Fibroblast of mammary gland (primary cell): ENCODE measurements around the gene MARCHF6.

ENCODE experiments used
- DNase-seq: peaks from one replicate; pipeline ENCODE4 v3.0.0-alpha.2; 2010; ENCODE audit warnings: low read depth
- H3K4me3 ChIP-seq: 2 replicates; pipeline ENCODE4 v1.5.1; 2011; ENCODE audit warnings: low read depth, mild to moderate bottlenecking, low read length, moderate library complexity; ENCODE audit not compliant: control insufficient read depth
- CTCF ChIP-seq: conservative IDR thresholded peaks from 2 replicates; pipeline ENCODE4 v1.5.1; 2011; ENCODE audit warnings: low read depth, low read length, inconsistent platforms; ENCODE audit not compliant: control insufficient read depth, insufficient read depth

The MARCHF6 gene

GRCh38 chr5:10351919-10352318, 1.6 kb upstream of the MARCHF6 start:
- no peak for TF ChIP-seq CTCF
- H3K4me3 ChIP-seq, result no peak overlapping the region

DNA sequence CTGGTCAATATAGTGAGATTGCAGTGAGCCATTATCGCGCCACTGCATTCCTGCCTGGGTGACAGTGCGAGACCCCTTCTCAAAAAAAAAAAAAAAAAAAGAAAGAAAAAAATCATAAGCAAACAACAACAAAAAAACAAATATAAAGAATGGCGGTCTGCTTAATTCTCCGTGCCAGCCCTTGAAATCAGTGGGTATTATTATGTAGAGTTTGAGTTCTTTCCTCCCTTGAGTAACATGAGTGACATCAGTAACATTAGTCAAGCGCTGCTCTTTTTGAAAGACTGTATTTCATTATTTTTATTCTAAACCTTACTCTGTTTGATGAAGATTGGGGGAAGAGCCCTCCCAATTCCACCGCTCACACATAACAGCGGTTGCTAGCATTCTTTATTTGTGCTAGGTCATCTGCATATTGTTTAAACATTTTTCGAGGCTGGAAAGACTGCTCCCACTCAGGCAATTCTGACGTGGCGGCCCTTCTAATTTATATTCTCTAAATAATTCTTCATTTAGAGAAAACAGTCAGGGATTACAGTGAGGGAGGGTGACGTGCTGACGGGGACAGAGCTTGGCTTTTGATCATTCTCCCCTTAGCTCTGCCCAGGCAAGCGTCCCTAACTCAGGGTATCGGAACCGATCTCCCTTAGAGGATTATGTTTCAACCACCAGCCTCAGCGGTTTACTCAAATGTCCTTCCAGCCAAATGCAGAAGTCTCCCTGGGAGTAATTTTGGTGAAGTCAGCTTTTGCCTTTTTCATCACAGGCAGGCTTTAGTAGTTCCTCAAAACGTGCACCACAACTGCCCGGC, 860 bp upstream of the MARCHF6 start:
- peak overlapping the region; percentile 85 for H3K4me3 ChIP-seq
- no peak for TF ChIP-seq CTCF
- peak; percentile 44 for DNase-seq

More at GRCh38 chr5:10351919-10352318, 1.6 kb upstream of the MARCHF6 start:
- no peak for DNase-seq

DNA sequence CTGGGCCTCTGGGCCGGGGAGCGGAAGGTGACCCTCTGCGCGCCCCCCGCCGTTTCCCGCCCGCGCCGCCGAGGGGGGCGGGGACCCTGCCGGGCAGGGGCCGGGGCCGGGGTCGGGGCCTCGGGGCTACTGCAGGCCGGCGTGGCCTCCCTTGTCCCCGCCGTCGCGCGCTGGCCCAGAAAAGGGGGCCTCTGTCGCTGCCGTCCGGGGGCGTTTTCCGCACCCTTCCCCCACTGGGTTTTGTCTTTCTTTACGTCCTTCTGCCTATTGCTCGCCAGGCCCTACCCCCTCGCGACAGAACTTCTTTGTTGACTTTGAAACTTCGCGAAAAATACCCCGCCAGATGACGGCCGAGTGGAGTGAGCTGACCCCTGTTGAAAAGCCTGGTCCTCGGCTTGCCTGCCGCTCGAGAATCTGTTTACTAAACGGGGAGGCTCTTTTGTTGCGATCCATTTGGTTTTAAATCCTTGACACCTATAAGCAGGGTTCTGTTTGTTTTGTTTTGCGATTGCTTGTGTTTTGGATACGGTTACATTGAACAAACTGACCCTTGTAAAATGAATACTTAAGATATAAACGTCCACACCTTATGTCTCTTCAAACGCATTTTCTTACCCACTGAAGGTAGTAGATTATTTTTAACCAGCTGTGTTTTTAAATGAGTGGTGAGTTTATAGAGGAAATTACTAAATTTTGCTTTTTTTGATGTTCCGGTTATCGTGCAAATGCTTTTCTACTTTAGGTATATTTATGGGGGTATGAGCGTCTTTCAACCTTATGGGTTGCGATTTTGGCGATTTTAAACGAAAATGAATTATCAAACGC, 765 bp downstream of the MARCHF6 start:
- peak overlapping the region; percentile 85 for H3K4me3 ChIP-seq
- no peak for TF ChIP-seq CTCF
- peak; percentile 48 for DNase-seq

DNA sequence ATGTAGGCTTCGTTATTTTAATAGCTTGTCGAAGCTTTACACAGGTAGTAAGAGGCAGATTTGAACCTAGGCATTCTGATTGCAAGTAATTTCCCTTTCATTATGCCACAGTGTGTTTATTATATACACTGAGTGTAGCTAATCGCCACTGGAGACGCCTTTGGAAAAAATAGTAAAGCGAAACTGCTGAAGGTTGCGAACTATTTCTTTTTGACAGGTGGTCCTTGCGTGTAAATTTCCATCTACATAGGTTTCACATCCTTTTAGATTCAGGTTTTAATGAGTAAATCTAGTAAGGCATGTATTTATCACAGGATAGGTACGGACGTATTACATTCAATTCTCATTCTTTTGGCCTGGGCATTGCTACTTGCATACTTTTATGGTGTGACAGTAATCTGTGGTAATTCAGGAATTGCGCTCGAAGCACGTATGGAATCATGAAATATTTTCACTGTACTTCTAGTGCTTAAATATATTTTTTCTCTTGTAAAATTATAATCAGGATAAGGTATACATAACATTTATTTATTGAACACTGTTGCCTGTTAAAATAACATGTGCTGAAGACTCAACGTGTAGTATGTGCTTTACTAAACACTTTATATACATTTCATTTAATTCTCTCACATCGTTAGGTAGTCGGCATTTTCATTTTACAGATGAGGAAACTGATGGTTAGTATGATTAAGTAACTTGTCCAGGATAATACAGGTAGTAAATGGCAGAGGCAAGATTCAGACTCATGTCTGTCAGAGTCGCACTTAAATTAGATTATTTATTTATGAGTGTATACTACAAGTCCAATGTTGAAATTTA, 1.8 kb downstream of the MARCHF6 start:
- peak; percentile 31 for DNase-seq
- no peak for TF ChIP-seq CTCF
- H3K4me3 ChIP-seq, result peak overlapping the region; percentile 85

DNA sequence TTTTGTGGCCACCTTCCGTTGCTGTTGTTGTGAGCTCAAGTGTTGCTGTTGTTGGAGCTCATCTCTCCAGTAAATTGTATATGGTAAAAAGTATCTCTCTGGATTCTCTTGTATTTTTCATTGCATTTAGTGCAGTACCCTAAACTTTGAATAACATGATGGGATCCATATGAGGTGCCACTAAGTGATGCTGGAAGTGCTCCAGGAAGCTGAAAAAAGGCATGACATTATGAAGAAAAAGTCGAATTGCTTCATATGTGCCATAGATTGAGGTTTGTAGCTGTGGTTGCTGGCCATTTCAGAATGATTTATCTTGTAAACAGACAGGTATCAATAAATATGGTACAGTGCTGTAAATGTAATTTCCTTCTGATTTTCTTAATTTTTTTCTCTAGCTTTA, 5.5 kb downstream of the MARCHF6 start:
- TF ChIP-seq CTCF, result no peak
- H3K4me3 ChIP-seq, result no peak overlapping the region
- DNase-seq, result no peak

DNA sequence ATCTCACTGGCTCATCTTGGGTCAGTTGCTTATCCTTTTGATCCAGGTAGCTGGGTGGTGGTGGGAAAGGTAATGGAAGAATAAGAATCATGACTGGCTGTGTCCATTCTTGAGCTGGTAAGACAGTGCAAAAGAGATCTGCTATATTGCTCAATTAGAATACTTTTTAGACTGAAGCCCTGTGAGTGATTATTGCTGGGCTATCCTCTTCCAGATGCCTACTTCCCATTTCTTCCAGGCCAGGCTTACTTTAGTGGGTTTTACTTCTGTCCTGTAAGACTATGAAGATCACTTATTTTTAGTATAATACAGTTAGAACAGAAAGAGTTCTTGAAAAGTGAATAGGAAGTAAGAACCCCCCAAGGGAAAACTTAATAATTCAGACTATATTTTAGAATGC, 7.2 kb downstream of the MARCHF6 start:
- no peak overlapping the region for H3K4me3 ChIP-seq
- no peak for TF ChIP-seq CTCF
- no peak for DNase-seq
